SW480 (cell line): Measurements from ENCODE around the gene LRGUK.
A peak's percentile ranks its signal among the peaks of the same experiment; 100 is the strongest.

Experiments
- DNase-seq: peaks from one replicate; pipeline ENCODE4 v3.0.0-alpha.2; 2016; ENCODE audit warnings: low spot score

LRGUK gene

GRCh38 chr7:134128829-134129228 lies 1.7 kb downstream of the LRGUK start:
- no peak for DNase-seq

- no peak for DNase-seq
Observed at GRCh38 chr7:134129856-134130523, 2.9 kb downstream of the LRGUK start.

GRCh38 chr7:134134004-134134403 lies 6.9 kb downstream of the LRGUK start:
- no peak for DNase-seq

DNA sequence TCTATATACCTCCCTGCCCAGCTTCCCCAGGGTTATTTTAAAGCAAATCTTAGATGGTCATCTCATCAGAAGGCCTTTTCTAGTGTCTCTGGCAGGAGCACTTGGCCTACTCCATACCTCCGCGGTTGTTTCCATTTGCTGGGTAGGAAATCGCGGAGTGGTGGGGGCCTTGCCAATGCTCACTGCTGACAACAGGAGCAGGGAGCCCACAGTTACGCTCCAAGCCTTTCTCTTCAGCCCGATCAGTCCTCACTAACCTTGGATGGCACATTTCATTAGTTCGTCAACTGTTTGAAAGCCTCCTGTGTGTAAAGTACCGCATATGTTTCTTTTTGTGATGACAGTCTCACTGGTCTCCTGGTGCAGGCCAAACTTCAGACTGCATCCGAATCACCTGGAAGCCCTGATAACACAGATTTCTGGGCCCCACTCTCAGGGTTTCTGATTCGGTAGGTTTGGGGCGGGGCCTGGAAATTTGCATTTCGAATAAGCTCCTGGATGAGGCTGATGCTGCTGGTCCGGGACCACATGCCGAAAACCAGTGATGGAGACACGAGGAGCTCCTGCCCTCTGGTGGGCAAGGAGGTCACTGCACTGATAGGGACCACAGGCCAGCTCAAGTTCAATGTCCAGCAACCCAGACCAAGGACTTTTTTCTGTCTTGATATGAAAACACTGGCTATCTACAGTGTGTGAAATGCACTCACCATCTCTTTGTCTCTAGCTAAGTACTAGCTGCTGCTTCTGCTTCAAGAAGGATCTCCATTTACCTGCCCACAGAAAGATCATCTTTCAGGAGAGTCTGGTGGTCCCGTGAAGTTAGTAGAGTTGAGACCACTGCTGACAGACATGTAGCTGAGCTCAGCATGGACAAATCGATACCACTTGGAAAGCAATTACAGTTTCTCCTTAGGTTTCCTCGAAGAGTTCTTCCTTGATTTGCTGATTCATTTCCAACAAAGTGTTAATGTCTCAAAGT lies 14.0 kb downstream of the LRGUK start:
- DNase-seq, result peak; percentile 40

GRCh38 chr7:134141868-134142264 lies 14.7 kb downstream of the LRGUK start:
- no peak for DNase-seq

DNA sequence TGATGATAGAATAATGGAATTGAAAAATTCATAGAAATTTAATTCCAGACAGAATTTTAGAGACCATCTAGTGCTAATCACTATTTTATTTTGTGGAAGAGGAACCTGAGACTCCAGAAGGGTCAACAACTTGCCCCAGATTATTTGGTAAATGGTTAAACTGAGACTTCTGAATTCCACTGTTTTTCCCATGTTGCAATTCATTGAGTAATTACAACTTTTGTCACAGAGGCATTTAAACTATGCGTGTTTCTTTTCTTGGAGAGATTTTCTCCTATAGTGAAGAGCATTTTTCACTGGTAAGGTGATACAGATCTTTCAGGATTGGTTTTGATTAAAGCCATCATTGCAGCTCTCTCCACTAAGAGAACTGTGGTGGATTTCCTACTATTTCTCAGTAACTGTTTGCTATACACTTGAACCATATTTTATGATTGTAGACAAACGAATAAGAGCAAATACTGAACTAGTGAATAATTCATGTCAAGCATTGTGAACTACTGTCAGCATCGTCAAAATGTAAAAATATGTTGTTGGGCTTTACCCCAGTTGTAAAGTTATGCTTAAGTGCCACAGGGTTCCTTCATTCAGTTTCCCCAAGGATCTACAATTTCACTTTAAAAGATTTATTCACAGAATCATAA lies 26.5 kb downstream of the LRGUK start:
- no peak for DNase-seq

DNA sequence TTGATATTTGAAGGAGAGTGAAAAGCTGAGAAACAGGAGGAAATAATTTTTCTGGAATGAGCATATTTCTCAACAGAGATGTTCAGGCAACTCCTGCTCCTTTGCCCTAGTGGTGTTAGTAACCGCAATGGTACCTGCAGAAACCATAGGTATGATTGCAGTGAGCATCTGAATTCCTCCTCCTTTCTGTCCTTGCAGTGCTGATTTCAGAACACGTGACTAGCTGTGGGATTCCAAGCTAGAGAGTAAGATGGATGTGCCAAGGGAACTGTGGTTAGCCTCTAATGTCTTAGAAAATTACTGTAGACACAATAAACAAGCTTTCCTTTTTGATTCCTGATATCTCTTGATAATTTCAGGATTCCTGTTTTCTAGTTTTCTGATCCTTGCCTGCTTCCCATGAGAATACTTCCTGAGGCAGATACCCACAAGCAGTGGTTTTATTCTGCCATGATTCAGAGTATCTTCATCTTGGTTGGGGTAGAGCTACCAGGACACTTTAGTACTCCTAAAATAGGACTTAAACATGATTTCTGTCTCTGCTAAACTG lies 27.5 kb downstream of the LRGUK start:
- DNase-seq, result no peak

DNA sequence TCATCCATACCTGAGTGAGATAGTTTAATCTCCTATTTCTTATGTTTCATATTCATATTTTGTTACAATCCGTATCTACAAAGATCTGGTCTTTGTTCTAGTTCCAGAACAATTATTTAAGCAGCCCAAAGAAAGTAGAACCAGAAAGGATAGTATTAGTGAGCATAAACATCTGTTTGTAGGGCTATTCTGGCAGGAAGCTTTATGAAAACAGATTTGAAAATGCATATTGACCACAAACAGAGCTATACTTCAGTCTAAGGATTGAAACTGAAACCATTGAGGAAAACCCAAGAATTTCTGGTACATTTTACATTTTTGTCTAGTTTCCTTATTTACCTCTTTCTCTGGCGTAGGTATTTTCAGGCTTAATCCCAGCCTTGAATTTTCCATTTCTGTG lies 28.1 kb downstream of the LRGUK start:
- no peak for DNase-seq

- no peak for DNase-seq
Observed at GRCh38 chr7:134155871-134156270, 28.7 kb downstream of the LRGUK start.

GRCh38 chr7:134165252-134165651 lies 38.1 kb downstream of the LRGUK start:
- no peak for DNase-seq

DNA sequence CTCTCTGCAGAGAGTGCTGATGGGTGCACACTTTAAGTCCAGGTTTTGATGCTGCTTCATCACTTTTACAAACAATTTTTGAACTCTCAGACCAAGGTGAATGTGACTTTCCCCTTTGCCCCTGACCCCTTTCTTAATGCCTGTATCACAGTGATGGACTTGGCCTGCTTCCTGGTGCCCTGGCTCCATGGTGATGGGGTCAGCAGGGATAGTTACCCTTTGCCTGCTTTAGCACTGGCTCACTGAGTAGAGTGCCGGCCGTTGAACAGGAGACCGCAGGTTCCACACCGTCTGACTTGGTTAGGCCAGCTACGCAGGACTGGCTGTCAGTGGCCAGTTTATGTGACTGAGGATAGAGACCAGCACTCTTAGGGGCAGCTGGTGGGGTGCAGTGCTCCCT lies 40.1 kb downstream of the LRGUK start:
- no peak for DNase-seq

GRCh38 chr7:134167841-134168240 lies 40.7 kb downstream of the LRGUK start:
- DNase-seq, result no peak

GRCh38 chr7:134174795-134175261 lies 47.7 kb downstream of the LRGUK start:
- peak; percentile 81 for DNase-seq

DNA sequence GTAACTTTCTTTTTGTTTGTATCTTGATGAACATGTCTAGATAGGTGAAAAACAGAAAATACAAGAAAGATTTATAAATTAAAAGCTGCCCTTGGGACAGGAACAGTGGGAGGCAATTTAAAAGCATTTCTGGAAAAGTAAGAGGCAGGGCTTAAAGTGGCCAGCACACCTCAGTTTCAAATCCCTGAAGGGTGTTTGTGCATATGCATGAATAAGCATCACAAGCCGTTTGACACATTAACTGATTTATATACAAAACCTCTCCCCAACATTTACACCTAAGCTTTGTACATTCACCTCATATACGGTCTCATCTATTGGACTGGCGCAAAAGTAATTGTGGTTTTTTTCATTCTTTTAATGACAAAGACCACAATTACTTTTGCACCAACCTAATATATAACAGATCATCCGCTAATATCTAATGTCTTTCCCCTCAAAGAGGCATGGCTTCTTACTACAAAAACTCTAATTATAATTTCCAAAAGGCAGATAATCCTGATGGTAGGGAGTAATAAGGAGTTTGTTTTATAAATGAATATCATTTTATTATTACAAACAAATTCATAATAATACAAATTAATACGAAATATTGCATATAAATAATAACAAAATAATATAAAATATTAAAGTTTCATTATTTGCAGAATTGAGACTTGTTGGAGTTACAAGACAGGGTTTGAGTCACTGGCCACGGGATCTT lies 48.3 kb downstream of the LRGUK start:
- DNase-seq, result no peak

GRCh38 chr7:134176037-134176350 lies 48.9 kb downstream of the LRGUK start:
- DNase-seq, result no peak

- DNase-seq, result no peak
Observed at GRCh38 chr7:134179036-134180011, 52.2 kb downstream of the LRGUK start.

DNA sequence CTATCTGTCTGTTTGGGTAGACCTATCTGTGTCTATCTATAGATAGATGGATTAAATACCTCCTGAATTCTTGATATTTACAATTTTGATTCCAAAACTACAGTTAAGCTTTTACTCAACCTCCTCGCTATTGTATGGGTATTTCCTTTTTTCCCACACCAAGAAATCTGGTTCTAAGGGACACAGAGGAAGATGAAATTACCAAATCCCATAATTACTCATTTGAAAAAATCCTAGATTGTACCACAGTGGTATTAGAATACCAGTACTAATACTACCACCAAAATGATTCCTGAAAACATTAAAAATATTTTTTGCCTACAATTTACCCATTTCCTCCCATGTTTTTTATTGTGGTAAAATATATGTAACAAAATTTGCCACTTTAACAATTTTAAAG lies 53.2 kb downstream of the LRGUK start:
- no peak for DNase-seq

GRCh38 chr7:134182078-134182477 lies 54.9 kb downstream of the LRGUK start:
- DNase-seq, result no peak

GRCh38 chr7:134184767-134185166 lies 57.6 kb downstream of the LRGUK start:
- DNase-seq, result no peak

GRCh38 chr7:134186027-134186426 lies 58.9 kb downstream of the LRGUK start:
- DNase-seq, result no peak

DNA sequence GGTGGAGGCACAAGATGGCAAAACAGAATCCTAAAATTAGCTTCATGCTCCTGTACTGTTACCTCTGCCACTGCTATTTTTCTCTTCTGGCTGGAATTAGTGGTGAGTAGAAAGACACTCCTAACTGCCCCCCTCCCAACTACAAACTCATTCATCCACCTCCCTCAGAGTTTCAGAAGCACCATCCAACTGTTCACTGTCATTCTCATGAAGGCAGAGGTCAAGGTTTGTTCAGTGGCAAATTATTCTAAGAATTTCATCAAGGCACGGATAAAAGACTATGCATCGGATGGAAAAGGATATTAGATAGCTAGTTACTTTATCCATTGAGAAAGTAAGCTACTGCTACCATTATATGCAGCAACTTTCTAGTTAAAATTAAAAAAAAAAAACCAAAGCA lies 59.7 kb downstream of the LRGUK start:
- DNase-seq, result no peak
